ENCODE results near the gene CARD11.

GRCh38 chr7:3007696-3008095 lies 36.0 kb downstream of the CARD11 start:
- TF ChIP-seq CTCF (conservative IDR thresholded peaks at IDR 0.05) = no peak
- no peak for TF ChIP-seq ZFX (IDR thresholded peaks at IDR 0.05)
